H9 (cell line): Measurements from ENCODE around the gene MIPOL1. TPM values are rescaled to one million over a fixed set of nuclear protein-coding genes. Genes with fewer than 3 reads are reported as not detected.

Experiments used
- DNase-seq: peaks from one replicate; pipeline ENCODE4 v3.0.0-alpha.2; 2017
- H2AFZ ChIP-seq: one replicate; pipeline ENCODE4 v1.6.1; 2013; ENCODE audit warnings: mild to moderate bottlenecking, low read length, control low read depth, moderate library complexity
- H2AK5ac ChIP-seq: 2 replicates; pipeline ENCODE4 v1.6.1; 2013; ENCODE audit warnings: low read length, control low read depth, mixed read lengths; ENCODE audit not compliant: insufficient read length
- H2BK120ac ChIP-seq: one replicate; pipeline ENCODE4 v1.6.1; 2013; ENCODE audit warnings: low read depth, mild to moderate bottlenecking, low read length, control low read depth, inconsistent platforms; ENCODE audit not compliant: poor library complexity, severe bottlenecking
- H2BK12ac ChIP-seq: 2 replicates; pipeline ENCODE4 v1.6.1; 2013; ENCODE audit warnings: low read length, control low read depth, mixed read lengths, low read depth; ENCODE audit not compliant: insufficient read length
- H2BK15ac ChIP-seq: 2 replicates; pipeline ENCODE4 v1.6.1; 2013; ENCODE audit warnings: low read depth, low read length, control low read depth
- H2BK20ac ChIP-seq: one replicate; pipeline ENCODE4 v1.6.1; 2013; ENCODE audit warnings: low read depth, mild to moderate bottlenecking, low read length, control low read depth, inconsistent platforms; ENCODE audit not compliant: poor library complexity, severe bottlenecking
- H2BK5ac ChIP-seq: 2 replicates; pipeline ENCODE4 v1.6.1; 2013; ENCODE audit warnings: low read length, control low read depth, mixed read lengths; ENCODE audit not compliant: insufficient read length
- H3K14ac ChIP-seq: 2 replicates; pipeline ENCODE4 v1.6.1; 2013; ENCODE audit warnings: low read length, control low read depth; ENCODE audit not compliant: insufficient read depth
- H3K18ac ChIP-seq: 2 replicates; pipeline ENCODE4 v1.6.1; 2013; ENCODE audit warnings: low read depth, mild to moderate bottlenecking, mixed read lengths, low read length, control low read depth; ENCODE audit not compliant: insufficient read length
- H3K23ac ChIP-seq: 2 replicates; pipeline ENCODE4 v1.6.1; 2013; ENCODE audit warnings: low read length, control low read depth, mixed read lengths, low read depth; ENCODE audit not compliant: insufficient read length
- H3K23me2 ChIP-seq: 2 replicates; pipeline ENCODE4 v1.6.1; 2013; ENCODE audit warnings: low read depth, mild to moderate bottlenecking, mixed read lengths, low read length, control low read depth; ENCODE audit not compliant: insufficient read length, poor library complexity, severe bottlenecking
- H3K27ac ChIP-seq: 2 replicates; pipeline ENCODE4 v1.5.1; 2013; ENCODE audit warnings: low read length, control low read depth, mixed read lengths, low read depth; ENCODE audit not compliant: insufficient read length
- H3K27me3 ChIP-seq: 2 replicates; pipeline ENCODE4 v1.6.1; 2013; ENCODE audit warnings: low read length, control low read depth, inconsistent platforms; ENCODE audit not compliant: insufficient read depth
- H3K4ac ChIP-seq: 2 replicates; pipeline ENCODE4 v1.6.1; 2013; ENCODE audit warnings: low read depth, mild to moderate bottlenecking, control low read depth, inconsistent platforms, low read length, moderate library complexity
- H3K4me1 ChIP-seq: 2 replicates; pipeline ENCODE4 v1.6.1; 2013; ENCODE audit warnings: low read length, control low read depth, inconsistent platforms; ENCODE audit not compliant: insufficient read depth
- H3K4me2 ChIP-seq: 2 replicates; pipeline ENCODE4 v1.6.1; 2013; ENCODE audit warnings: low read length, control low read depth, mixed read lengths; ENCODE audit not compliant: insufficient read length, insufficient read depth
- H3K56ac ChIP-seq: 2 replicates; pipeline ENCODE4 v1.6.1; 2013; ENCODE audit warnings: low read depth, mild to moderate bottlenecking, mixed read lengths, low read length, control low read depth; ENCODE audit not compliant: insufficient read length
- H3K79me1 ChIP-seq: 2 replicates; pipeline ENCODE4 v1.6.1; 2013; ENCODE audit warnings: low read depth, mild to moderate bottlenecking, moderate library complexity, low read length, control low read depth, inconsistent platforms; ENCODE audit not compliant: insufficient read depth, poor library complexity, severe bottlenecking
- H3K79me2 ChIP-seq: 2 replicates; pipeline ENCODE4 v1.6.1; 2013; ENCODE audit warnings: low read length, control low read depth, inconsistent platforms; ENCODE audit not compliant: insufficient read depth
- H3K9ac ChIP-seq: 2 replicates; pipeline ENCODE4 v1.6.1; 2013; ENCODE audit warnings: low read length, control low read depth, mixed read lengths; ENCODE audit not compliant: insufficient read length; ENCODE audit errors: extremely low read depth
- H3K9me3 ChIP-seq: one replicate; pipeline ENCODE4 v1.6.1; 2013; ENCODE audit warnings: low read depth, low read length, inconsistent platforms; ENCODE audit not compliant: control insufficient read depth
- H3T11ph ChIP-seq: one replicate; pipeline ENCODE4 v1.6.1; 2013; ENCODE audit warnings: mild to moderate bottlenecking, low read length, control low read depth, inconsistent platforms
- H4K20me1 ChIP-seq: one replicate; pipeline ENCODE4 v1.6.1; 2013; ENCODE audit not compliant: control insufficient read depth, insufficient read length, insufficient read depth
- H4K5ac ChIP-seq: 2 replicates; pipeline ENCODE4 v1.6.1; 2013; ENCODE audit warnings: low read depth, mild to moderate bottlenecking, mixed read lengths, low read length, control low read depth; ENCODE audit not compliant: insufficient read length
- H4K8ac ChIP-seq: replicated peaks from 2 replicates; pipeline ENCODE4 v1.6.1; 2013; ENCODE audit warnings: low read length, control low read depth, mixed read lengths, low read depth; ENCODE audit not compliant: insufficient read length
- H4K91ac ChIP-seq: 2 replicates; pipeline ENCODE4 v1.6.1; 2013; ENCODE audit warnings: low read depth, mild to moderate bottlenecking, moderate library complexity, mixed read lengths, low read length, control low read depth; ENCODE audit not compliant: insufficient read length
- H3K27ac Mint-ChIP-seq, 3 experiments: 2 replicates in 2 of 3; 3 replicates in 1 of 3; pipeline ENCODE4 v1.8.0; 2020 to 2021; ENCODE audit warnings: mixed read lengths in 3 of 3, mild to moderate bottlenecking in 1 of 3, moderate library complexity in 1 of 3
- H3K27me3 Mint-ChIP-seq: 2 replicates; pipeline ENCODE4 v1.8.0; 2021; ENCODE audit warnings: low read depth, mild to moderate bottlenecking, moderate library complexity, mixed read lengths
- H3K36me3 Mint-ChIP-seq, 3 experiments: 2 replicates in 2 of 3; 3 replicates in 1 of 3; pipeline ENCODE4 v1.8.0; 2020 to 2021; ENCODE audit warnings: low read depth in 3 of 3, mixed read lengths in 3 of 3; ENCODE audit not compliant: insufficient read depth in 1 of 3
- H3K4me1 Mint-ChIP-seq, 2 experiments: 2 replicates each; pipeline ENCODE4 v1.8.0; 2020; ENCODE audit warnings: mixed read lengths in 2 of 2
- H3K4me3 Mint-ChIP-seq, 2 experiments: 2 replicates in 1 of 2; 3 replicates in 1 of 2; pipeline ENCODE4 v1.8.0; 2020 to 2021; ENCODE audit warnings: mild to moderate bottlenecking in 2 of 2, mixed read lengths in 2 of 2, moderate library complexity in 1 of 2
- H3K9me3 Mint-ChIP-seq, 2 experiments: 2 replicates in 1 of 2; 3 replicates in 1 of 2; pipeline ENCODE4 v1.8.0; 2020; ENCODE audit warnings: mild to moderate bottlenecking in 2 of 2, mixed read lengths in 2 of 2, moderate library complexity in 1 of 2
- CTCF ChIP-seq: fragments of 200-600 bp; sonication (generic); conservative IDR thresholded peaks from 3 replicates; pipeline ENCODE4 v1.8.0; 2021; ENCODE audit warnings: antibody characterized with exemption, mild to moderate bottlenecking
- WGBS: extraction: QIAGEN DNeasy Blood & Tissue Kit; methylation state at CpG from one replicate; pipeline ENCODE4 v1.1.7; 2013; ENCODE audit warnings: missing lambda C conversion rate, low lambda C conversion rate, mixed read lengths; ENCODE audit not compliant: insufficient read length; ENCODE audit errors: extremely low coverage; 5-methylcytosine and 5-hydroxymethylcytosine counted together
- total RNA-seq: library from RNA; stranded (reverse); gene quantifications from 2 replicates; pipeline ENCODE4 v1.2.1, GENCODE V29; 2021

MIPOL1 gene
- total RNA-seq, 1 experiment from 2014 or later, result 15.6 TPM

GRCh38 chr14:37464192-37464858, 266.6 kb downstream of the MIPOL1 start:
- no peak for TF ChIP-seq CTCF
- H4K8ac ChIP-seq, result no peak overlapping the region

More at GRCh38 chr14:37464192-37464858, 266.6 kb downstream of the MIPOL1 start:
- no peaks in the 10 kb centered on the region for H4K20me1 ChIP-seq
- no peak overlapping the region for H2BK20ac ChIP-seq
- no peaks in the 10 kb centered on the region for H3K4me1 ChIP-seq
- no peak overlapping the region for H2BK5ac ChIP-seq
- H3K79me2 ChIP-seq, result no peaks in the 10 kb centered on the region
- no peak overlapping the region for H3K14ac ChIP-seq
- no peak overlapping the region for H2BK120ac ChIP-seq
- Mint-ChIP-seq H3K4me1 (no peaks in the 10 kb centered on the region), H3K27ac (no peak overlapping the region), H3K27me3 (no peaks in the 10 kb centered on the region; the same call in none of the 2 replicates), H3K9me3 (peaks cover 24 to 34% of the 10 kb centered on the region in 2 experiments), H3K4me3 (no peak overlapping the region), H3K36me3 (peaks cover 12 to 26% (median 19%) of the 10 kb centered on the region in 3 experiments)
- no peak overlapping the region for H4K91ac ChIP-seq
- no peaks in the 10 kb centered on the region for H3K23me2 ChIP-seq
- no peak overlapping the region for H3K9ac ChIP-seq
- no peak overlapping the region for H3K4ac ChIP-seq
- no peaks in the 10 kb centered on the region for H3K27me3 ChIP-seq
- WGBS, result no CpG with 5 or more reads among the region's 3 CpGs
- H3K79me1 ChIP-seq, result no peaks in the 10 kb centered on the region
- H3K27ac ChIP-seq, result no peak overlapping the region
- no peak overlapping the region for H3K4me2 ChIP-seq
- no peak overlapping the region for H3K18ac ChIP-seq
- H2BK12ac ChIP-seq, result no peak overlapping the region
- no peak overlapping the region for H3K23ac ChIP-seq
- no peaks in the 10 kb centered on the region for H3K9me3 ChIP-seq
- no peak overlapping the region for H4K5ac ChIP-seq
- no peak for DNase-seq
- no peak overlapping the region for H2AK5ac ChIP-seq
- H2AFZ ChIP-seq, result no peak overlapping the region
- no peak overlapping the region for H3T11ph ChIP-seq
- no peak overlapping the region for H2BK15ac ChIP-seq
- no peak overlapping the region for H3K56ac ChIP-seq
